HG03108 (cell line): ENCODE data around the gene ATF7IP2.
"Not testable (repeated sequence)": the region's sequence is repeated elsewhere in the genome, so short reads cannot be mapped to it uniquely, and the experiment has no call there.

Source experiments
- ATAC-seq: cut with Tn5 transposase; IDR thresholded peaks from one replicate; pipeline ENCODE4 v1.9.1; 2021; ENCODE audit warnings: moderate library complexity; ENCODE audit not compliant: unreplicated experiment

ATF7IP2 gene

GRCh38 chr16:10505286-10505685, 119.4 kb downstream of the ATF7IP2 start:
- ATAC-seq = not testable (repeated sequence)

- ATAC-seq = peak; percentile 73
Measured at GRCh38 chr16:10509534-10510025, 123.7 kb downstream of the ATF7IP2 start.

- ATAC-seq = no peak
Measured at GRCh38 chr16:10510279-10510678, 124.4 kb downstream of the ATF7IP2 start.

GRCh38 chr16:10511829-10512228, 126.0 kb downstream of the ATF7IP2 start:
- no peak for ATAC-seq

- ATAC-seq = no peak
Measured at GRCh38 chr16:10514369-10515055, 128.7 kb downstream of the ATF7IP2 start.

- ATAC-seq = no peak
Measured at GRCh38 chr16:10517868-10518267, 132.0 kb downstream of the ATF7IP2 start.

- ATAC-seq = no peak
Measured at GRCh38 chr16:10518479-10519041, 132.7 kb downstream of the ATF7IP2 start.

- no peak for ATAC-seq
Measured at GRCh38 chr16:10519297-10519696, 133.4 kb downstream of the ATF7IP2 start.

GRCh38 chr16:10519929-10520868, 134.3 kb downstream of the ATF7IP2 start:
- ATAC-seq = no peak

GRCh38 chr16:10520869-10521578, 135.2 kb downstream of the ATF7IP2 start:
- ATAC-seq = no peak

- no peak for ATAC-seq
Measured at GRCh38 chr16:10521681-10522274, 135.9 kb downstream of the ATF7IP2 start.

GRCh38 chr16:10522966-10523365, 137.1 kb downstream of the ATF7IP2 start:
- ATAC-seq = no peak

GRCh38 chr16:10525214-10525825, 139.5 kb downstream of the ATF7IP2 start:
- no peak for ATAC-seq

GRCh38 chr16:10526962-10527361, 141.1 kb downstream of the ATF7IP2 start:
- no peak for ATAC-seq

GRCh38 chr16:10528635-10529034, 142.8 kb downstream of the ATF7IP2 start:
- ATAC-seq = no peak

- ATAC-seq = no peak
Measured at GRCh38 chr16:10529895-10530669, 144.2 kb downstream of the ATF7IP2 start.

GRCh38 chr16:10530685-10531084, 144.8 kb downstream of the ATF7IP2 start:
- no peak for ATAC-seq

- ATAC-seq = no peak
Measured at GRCh38 chr16:10531582-10531981, 145.7 kb downstream of the ATF7IP2 start.
